D721Med (cell line): ENCODE results near the gene TMEM144.
A peak's percentile ranks its signal among the peaks of the same experiment; 100 is the strongest.

ENCODE experiments used
- DNase-seq: peaks from one replicate; pipeline ENCODE4 v3.0.0; 2011; ENCODE audit warnings: low spot score; ENCODE audit not compliant: insufficient read length
- FAIRE-seq: peaks from 2 replicates; lab custom pipeline; 2011; peaks lifted over from hg19 to GRCh38; lab: Jason Lieb, UNC
- TF ChIP-seq, protein P1 (sequence below): IDR thresholded peaks from 2 replicates; pipeline ENCODE4 v1.5.1; 2012; ENCODE audit warnings: mild to moderate bottlenecking, control low read depth; ENCODE audit not compliant: insufficient read depth; ENCODE audit errors: missing control alignments

The TMEM144 gene

DNA sequence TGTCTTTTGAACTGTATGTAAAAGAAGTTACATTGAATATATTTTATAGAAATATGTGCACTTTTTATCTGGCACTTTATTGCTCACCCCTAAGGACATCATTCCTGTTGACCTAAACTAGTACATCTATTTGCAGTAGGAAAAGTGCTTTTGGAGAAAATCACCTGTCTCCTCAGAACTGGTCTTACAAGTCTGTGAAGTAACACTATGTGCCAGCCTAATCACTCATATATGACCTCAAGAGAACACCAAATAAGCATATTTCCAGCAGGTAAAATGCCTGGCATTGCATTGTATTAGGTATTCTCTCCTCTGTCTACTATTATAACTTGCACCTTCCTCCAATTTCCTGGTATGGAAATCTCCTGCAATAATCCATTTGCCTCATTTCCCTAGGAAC lies 33.5 kb upstream of the TMEM144 start:
- DNase-seq, result no peak
- FAIRE-seq, result no peak
- TF ChIP-seq, protein P1, sequence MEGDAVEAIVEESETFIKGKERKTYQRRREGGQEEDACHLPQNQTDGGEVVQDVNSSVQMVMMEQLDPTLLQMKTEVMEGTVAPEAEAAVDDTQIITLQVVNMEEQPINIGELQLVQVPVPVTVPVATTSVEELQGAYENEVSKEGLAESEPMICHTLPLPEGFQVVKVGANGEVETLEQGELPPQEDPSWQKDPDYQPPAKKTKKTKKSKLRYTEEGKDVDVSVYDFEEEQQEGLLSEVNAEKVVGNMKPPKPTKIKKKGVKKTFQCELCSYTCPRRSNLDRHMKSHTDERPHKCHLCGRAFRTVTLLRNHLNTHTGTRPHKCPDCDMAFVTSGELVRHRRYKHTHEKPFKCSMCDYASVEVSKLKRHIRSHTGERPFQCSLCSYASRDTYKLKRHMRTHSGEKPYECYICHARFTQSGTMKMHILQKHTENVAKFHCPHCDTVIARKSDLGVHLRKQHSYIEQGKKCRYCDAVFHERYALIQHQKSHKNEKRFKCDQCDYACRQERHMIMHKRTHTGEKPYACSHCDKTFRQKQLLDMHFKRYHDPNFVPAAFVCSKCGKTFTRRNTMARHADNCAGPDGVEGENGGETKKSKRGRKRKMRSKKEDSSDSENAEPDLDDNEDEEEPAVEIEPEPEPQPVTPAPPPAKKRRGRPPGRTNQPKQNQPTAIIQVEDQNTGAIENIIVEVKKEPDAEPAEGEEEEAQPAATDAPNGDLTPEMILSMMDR, result no peak

DNA sequence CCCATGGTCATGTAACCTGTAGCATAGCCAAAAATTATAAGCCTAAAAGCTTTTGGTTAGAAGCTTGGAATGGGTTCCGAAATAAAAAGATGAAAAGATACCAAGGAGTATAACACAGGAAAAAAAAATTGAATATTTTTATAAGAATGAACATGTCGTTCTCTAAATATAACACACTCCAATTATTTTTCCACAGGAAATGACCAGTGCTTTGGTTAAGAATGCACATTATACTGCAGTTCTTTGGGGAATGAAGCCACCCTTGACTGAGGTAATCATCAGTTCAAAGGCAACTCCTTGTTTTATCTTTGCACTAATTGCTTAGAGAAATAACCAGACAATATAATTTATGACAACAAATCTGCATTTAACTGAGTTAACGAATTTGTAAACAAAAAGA lies 30.8 kb upstream of the TMEM144 start:
- TF ChIP-seq, protein P1, result no peak
- DNase-seq, result no peak
- FAIRE-seq, result peak; percentile 32

DNA sequence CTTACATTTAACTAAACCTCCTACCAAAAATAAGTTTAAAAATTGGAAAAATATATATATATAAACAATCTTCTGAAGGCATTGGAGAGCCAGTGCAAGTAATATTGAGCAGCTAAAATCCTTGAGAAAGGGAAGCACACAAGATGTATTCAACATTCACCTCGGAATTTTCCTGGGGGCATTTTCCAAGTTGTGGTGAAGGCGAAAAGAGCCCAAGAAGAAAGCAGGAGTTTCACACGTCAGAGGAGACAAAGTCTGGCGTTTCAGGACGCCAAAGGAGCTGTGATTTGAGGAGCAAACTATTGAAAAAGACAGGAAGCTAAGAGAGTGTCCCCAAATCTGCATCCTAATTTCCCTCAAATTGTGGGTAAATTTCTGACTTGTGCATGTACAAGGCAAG lies 28.4 kb upstream of the TMEM144 start:
- FAIRE-seq, result no peak
- no peak for DNase-seq
- TF ChIP-seq, protein P1, result no peak

DNA sequence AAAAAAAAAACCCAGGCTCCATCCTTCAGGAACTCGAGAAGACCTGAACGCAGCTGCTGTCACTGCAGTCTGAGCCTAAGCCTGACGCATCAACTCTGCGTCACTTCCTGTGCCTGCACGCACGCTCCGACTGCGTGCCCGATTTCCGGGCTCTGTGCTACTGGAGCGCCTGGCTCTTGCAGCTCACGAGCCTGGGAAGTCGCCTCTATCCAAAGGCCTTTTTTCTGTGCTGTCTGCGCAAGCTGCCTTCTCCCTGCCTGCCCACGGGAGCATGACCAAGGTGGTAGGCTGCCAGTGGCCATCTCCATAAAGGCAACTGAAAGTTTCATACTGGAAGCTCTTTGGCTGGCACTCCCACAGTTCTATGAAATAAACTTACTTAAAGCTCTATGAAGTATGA lies 27.6 kb upstream of the TMEM144 start:
- TF ChIP-seq, protein P1, result no peak
- FAIRE-seq (no peak), DNase-seq (no peak)

DNA sequence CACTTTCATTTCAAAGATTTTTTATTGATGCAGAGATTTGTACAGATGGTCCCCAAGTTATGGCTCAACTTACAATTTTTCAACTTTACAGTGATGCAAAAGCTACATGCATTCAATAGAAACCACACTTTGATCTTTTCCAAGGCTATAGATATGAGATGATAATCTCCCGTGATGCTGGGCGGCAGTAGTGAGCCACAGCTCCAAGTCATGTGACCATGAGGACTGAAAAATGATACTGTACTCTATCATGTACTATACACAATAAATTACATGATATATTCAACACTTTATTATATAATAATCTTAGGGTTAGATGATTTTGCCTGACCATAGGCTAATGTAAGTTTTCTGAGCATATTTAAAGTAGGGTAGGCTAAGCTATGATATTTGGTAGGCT lies 23.5 kb upstream of the TMEM144 start:
- FAIRE-seq, result no peak
- TF ChIP-seq, protein P1, result no peak
- DNase-seq, result no peak

DNA sequence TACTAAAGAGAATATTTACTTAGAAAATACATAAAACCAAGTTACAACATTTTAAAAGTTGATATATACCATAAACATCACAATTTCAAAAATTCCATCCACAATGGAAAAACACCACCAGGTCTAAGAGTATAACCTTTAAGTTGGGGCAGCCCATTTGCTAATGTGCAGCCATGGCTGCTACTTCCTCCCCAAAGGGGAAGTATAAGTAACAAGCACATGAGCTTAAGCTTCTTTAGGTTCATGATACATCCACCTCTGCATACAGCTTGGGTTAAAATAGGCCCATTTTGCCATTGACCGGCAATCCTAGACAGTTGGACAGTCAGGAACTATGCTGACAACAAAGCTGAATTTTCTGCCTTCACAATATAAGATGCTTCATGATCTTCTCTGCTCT lies 20.9 kb upstream of the TMEM144 start:
- DNase-seq (no peak), FAIRE-seq (no peak)
- TF ChIP-seq, protein P1, result no peak

DNA sequence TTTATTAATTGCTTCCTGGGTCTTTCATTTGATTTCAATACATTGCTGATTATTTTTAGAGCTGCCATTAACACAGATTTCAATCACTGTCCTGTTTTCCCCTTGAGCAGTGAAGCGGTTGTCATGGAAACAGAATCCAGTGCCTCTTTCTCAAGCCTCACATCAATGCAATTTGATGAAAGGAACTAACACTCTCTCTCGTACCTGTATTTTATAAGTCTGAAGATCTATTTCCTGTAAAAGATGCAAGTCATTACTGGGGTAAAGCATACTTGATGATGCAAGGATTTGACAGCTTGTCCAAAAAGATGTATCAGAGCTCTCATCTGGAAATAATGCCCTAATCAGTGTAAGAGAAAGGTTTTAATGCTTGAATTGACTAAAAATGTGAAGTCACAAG lies 19.6 kb upstream of the TMEM144 start:
- no peak for DNase-seq
- no peak for FAIRE-seq
- TF ChIP-seq, protein P1, result no peak
